MG63 (cell line): Measurements from ENCODE around the gene FREM3. TPM values are rescaled to one million over a fixed set of nuclear protein-coding genes. Genes with fewer than 3 reads are reported as not detected.
"Not testable (repeated sequence)": the region's sequence is repeated elsewhere in the genome, so short reads cannot be mapped to it uniquely, and the experiment has no call there.

Experiments
- DNase-seq: peaks from one replicate; pipeline ENCODE4 v3.0.0-alpha.2; 2020
- H3K27me3 ChIP-seq: fragments of 250-450 bp; sonication (Bioruptor Pico); 2 replicates; pipeline ENCODE4 v1.5.1; 2020; ENCODE audit warnings: mild to moderate bottlenecking, moderate library complexity
- H3K36me3 ChIP-seq: fragments of 250-450 bp; sonication (Bioruptor Pico); 2 replicates; pipeline ENCODE4 v1.5.1; 2020; ENCODE audit warnings: mild to moderate bottlenecking, moderate library complexity
- H3K4me3 ChIP-seq: fragments of 250-450 bp; sonication (Bioruptor Pico); 2 replicates; pipeline ENCODE4 v1.5.1; 2020; ENCODE audit warnings: mild to moderate bottlenecking, moderate library complexity
- H3K9me3 ChIP-seq: fragments of 250-450 bp; sonication (Bioruptor Pico); 2 replicates; pipeline ENCODE4 v1.5.1; 2020; ENCODE audit warnings: mild to moderate bottlenecking, moderate library complexity
- total RNA-seq: library from RNA; depleted of rRNA; stranded (reverse); fragments of >200 nt; shearing (Covaris generic); gene quantifications from 2 replicates; pipeline ENCODE4 v1.2.3, GENCODE V29; 2014; ENCODE audit warnings: low replicate concordance; rRNA removed

FREM3 gene
- total RNA-seq, 1 experiment from 2014 or later = not detected

- no peak overlapping the region for H3K4me3 ChIP-seq
- no peaks in the 10 kb centered on the region for H3K9me3 ChIP-seq
- no peak for DNase-seq
- peaks cover 4% of the 10 kb centered on the region; the same call in 1 of the 2 replicates for H3K36me3 ChIP-seq
- H3K27me3 ChIP-seq = no peaks in the 10 kb centered on the region
These were observed 145.5 kb downstream of the FREM3 start for GRCh38 chr4:143554728-143555597.

- Histone ChIP-seq H3K27me3 (no peaks in the 10 kb centered on the region), H3K36me3 (peaks cover 38% of the 10 kb centered on the region), H3K4me3 (no peak overlapping the region), H3K9me3 (no peaks in the 10 kb centered on the region)
- DNase-seq = no peak
These were observed 150.5 kb downstream of the FREM3 start for GRCh38 chr4:143549928-143550327.

- Histone ChIP-seq H3K4me3 (no peak overlapping the region), H3K36me3 (peaks cover 42% of the 10 kb centered on the region), H3K27me3 (no peaks in the 10 kb centered on the region), H3K9me3 (no peaks in the 10 kb centered on the region)
- no peak for DNase-seq
These were observed 160.8 kb downstream of the FREM3 start for GRCh38 chr4:143539670-143540023.

GRCh38 chr4:143538979-143539669 is 161.4 kb downstream of the FREM3 start:
- H3K27me3 ChIP-seq = no peaks in the 10 kb centered on the region
- no peak for DNase-seq
- no peaks in the 10 kb centered on the region for H3K9me3 ChIP-seq
- H3K4me3 ChIP-seq = no peak overlapping the region
- peaks cover 45% of the 10 kb centered on the region for H3K36me3 ChIP-seq

GRCh38 chr4:143531788-143532491 is 168.5 kb downstream of the FREM3 start:
- no peak for DNase-seq
- H3K36me3 ChIP-seq = peaks cover 57% of the 10 kb centered on the region
- no peaks in the 10 kb centered on the region for H3K27me3 ChIP-seq
- H3K9me3 ChIP-seq = no peaks in the 10 kb centered on the region
- H3K4me3 ChIP-seq = no peak overlapping the region

- Histone ChIP-seq H3K27me3 (no peaks in the 10 kb centered on the region), H3K9me3 (no peaks in the 10 kb centered on the region), H3K36me3 (peaks cover 54% of the 10 kb centered on the region), H3K4me3 (no peak overlapping the region)
- no peak for DNase-seq
These were observed 169.1 kb downstream of the FREM3 start for GRCh38 chr4:143531380-143531779.

GRCh38 chr4:143528046-143528445 is 172.4 kb downstream of the FREM3 start:
- H3K36me3 ChIP-seq = peaks cover 55% of the 10 kb centered on the region
- H3K4me3 ChIP-seq, DNase-seq, H3K9me3 ChIP-seq, H3K27me3 ChIP-seq: not testable (repeated sequence)

Other genes with a start within 250 kb of the FREM3 start
- gene SMARCA5, start 187.0 kb downstream of the FREM3 start, total RNA-seq = 16.6 and 22.5 TPM in 2 replicates
- gene GYPE, start 204.9 kb upstream of the FREM3 start, total RNA-seq = 0.10 and 0.20 TPM in 2 replicates